Hair follicle dermal papilla cell (primary cell): Measurements from ENCODE around the gene SPTBN1. TPM values are rescaled to one million over a fixed set of nuclear protein-coding genes. Genes with fewer than 3 reads are reported as not detected.

Experiments used
- total RNA-seq: library from RNA; depleted of rRNA; stranded (reverse); fragments of >200 nt; gene quantifications from 2 replicates; pipeline ENCODE4 v1.2.3, GENCODE V29; 2012

The SPTBN1 gene
- total RNA-seq, result 243 and 265 TPM in 2 replicates

DNA sequence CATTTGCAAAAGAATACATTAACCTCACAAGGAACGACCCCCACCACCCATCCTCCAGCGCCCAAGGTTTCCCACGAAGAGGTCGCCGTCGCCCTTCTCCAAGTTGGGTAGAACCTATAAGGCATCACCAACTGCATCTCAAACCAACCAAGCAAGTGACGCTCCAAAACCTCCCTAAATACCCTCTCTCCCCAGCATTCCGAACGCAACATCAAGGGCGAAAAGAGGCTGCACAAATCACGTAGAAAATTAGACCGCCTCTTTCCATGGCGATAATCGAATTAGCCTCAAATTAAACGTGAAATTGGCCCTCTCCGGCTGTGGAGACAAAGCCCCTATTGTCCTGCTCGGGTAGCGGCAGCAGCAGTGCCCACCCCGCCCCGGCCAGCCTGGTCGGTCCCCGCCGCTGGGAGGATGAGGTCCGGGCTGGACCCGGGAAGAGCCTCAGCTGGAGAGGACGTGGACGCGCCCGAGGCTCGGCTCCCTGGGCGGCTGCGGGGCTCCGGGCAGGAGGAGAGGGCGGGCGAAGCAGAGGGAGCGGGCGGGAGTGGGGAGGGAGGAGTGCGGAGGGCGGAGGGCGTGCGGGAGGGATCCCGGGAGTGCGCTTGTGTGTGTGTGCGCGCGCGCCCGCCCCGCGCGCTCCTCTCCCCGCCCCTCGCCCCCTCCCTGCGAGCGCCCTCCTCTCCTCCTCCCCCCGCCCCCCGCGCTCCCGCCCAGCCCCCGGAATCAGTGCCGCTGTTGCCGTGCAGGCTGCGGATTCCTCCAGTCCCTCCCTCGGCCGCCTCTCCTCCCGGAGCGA lies at the start of gene SPTBN1:
Gene SPTBN1, plus strand, starts transcription at position 765 of the 799 bp plus-strand sequence. CDS start 70,092 bp downstream, outside the sequence.

Other genes starting within 250 kb of the SPTBN1 start
- under 0.01 TPM in 1 of 2 replicates, not detected in the other for gene TSPYL6, start 200.1 kb upstream of the SPTBN1 start, total RNA-seq